GM12874 (cell line): ENCODE measurements around the gene FAM83F.

Source experiments
- CTCF ChIP-seq: IDR thresholded peaks from 2 replicates; pipeline ENCODE4 v1.5.1; 2011; ENCODE audit warnings: low read depth, mild to moderate bottlenecking, control low read depth, low read length, moderate library complexity; ENCODE audit not compliant: insufficient read depth

FAM83F gene

DNA sequence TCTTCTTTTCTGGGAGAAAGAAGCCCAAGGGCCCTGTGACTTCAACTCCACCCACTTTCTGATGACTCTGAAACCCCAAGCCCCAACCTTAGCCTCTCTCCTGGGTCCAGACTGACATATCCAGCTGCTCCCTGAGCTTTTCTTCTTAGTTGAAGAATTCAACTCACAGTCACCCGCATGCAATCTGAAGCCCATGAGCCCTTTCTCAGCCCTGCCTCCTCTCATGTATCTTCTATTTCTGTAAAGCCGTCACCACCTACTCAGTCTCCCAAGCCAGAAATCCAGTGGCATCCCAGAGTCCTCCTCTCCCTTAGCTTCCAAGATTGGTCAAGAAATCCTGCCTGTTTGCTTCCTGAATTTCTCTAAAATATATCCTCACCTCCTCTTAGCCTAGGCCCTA is 41.7 kb upstream of the FAM83F start:
- no peak for TF ChIP-seq CTCF

DNA sequence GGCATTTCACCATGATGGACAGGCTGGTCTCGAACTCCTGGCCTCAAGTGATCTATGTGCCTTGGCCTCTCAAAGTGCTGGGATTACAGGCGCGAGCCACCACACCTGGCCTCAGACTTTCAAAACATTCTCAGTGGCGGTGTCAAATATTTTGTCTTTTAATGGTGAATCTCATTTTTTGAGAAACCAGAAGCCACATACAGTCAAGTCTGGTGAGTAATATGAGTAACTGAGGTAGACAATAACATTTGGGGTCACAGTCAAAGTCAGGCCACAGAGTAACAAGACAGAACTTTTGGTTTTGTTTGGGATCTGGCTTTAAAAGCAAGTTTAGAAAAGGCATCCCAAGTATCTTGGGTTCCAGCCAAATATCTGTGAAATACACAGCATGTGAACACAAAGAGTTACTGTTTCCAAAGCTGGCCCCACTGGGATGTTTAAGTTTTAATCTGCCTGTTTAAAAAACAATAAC is 40.1 kb upstream of the FAM83F start:
- no peak for TF ChIP-seq CTCF

- TF ChIP-seq CTCF = no peak
Measured at GRCh38 chr22:39955675-39956074, 39.1 kb upstream of the FAM83F start.

DNA sequence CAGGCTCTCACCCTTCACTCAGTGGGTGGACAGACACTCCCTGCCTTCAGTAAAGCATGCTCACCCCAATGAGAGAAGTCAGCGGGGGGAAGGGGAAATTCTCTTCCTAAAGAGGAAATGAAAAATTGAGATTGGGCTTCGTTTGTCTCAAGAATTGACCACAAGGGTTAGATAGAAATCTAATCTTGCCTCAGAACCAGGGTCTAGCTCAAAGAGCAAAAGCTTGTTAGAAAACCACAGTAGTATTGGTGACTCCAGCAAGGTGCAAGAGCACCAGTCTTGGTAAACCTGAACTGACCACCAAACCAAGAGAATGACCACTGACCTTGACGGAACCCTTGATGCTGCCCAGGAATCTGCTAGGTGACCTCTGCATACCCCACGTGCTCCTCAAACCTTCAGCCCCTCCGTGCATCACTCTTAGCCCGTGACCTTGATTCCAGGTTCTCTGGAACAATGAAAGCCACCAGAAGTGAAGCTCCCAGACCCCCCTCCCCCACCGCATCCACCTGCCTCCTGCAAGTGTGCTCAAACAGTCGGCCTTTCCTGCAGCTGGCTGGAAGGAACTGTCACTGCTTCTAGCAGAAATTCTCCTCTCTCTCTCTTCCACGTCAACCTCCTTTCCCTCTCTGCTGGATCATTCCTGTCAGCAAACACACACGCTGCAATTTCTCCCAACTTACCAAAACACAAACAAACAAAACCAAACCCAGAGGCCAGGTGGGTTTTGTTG is 37.7 kb upstream of the FAM83F start:
- TF ChIP-seq CTCF = no peak

GRCh38 chr22:39958009-39958711 is 36.6 kb upstream of the FAM83F start:
- TF ChIP-seq CTCF = no peak

- TF ChIP-seq CTCF = no peak
Measured at GRCh38 chr22:39958949-39959639, 35.7 kb upstream of the FAM83F start.
